Measurements from ENCODE around the gene NEK1. TPM values are rescaled to one million over a fixed set of nuclear protein-coding genes. Genes with fewer than 3 reads are reported as not detected.

NEK1 gene
- total RNA-seq, 2 donors from 2014 or later = 7.2 to 9.3 TPM

- Histone ChIP-seq H3K4me3 (no peak overlapping the region), H3K27me3 (no peaks in the 10 kb centered on the region), H3K9me3 (no peaks in the 10 kb centered on the region), H3K4me1 (no peaks in the 10 kb centered on the region), H3K27ac (no peak overlapping the region), H3K36me3 (no peaks in the 10 kb centered on the region)
- TF ChIP-seq CTCF (IDR thresholded peaks at IDR 0.05) = no peak
- no peak for DNase-seq (ENCODE audit: low spot score)
Observed at GRCh38 chr4:169345316-169345721, 267.1 kb downstream of the NEK1 start.

Other genes starting within 250 kb of the NEK1 start
- 10 to 100 TPM; 32.9 to 58.4 TPM for gene CLCN3, start 8.0 kb upstream of the NEK1 start, total RNA-seq
- gene HPF1, start 145.4 kb upstream of the NEK1 start, total RNA-seq = 10 to 100 TPM; 25.7 to 31.3 TPM